ENCODE results near the gene PPT1. TPM values are rescaled to one million over a fixed set of nuclear protein-coding genes. Genes with fewer than 3 reads are reported as not detected.
"Not testable (repeated sequence)": the region's sequence is repeated elsewhere in the genome, so short reads cannot be mapped to it uniquely, and the experiment has no call there.

PPT1 gene
- polyA plus RNA-seq, 4 donors, result 90.4 to 136 (median 105) TPM

- no peak for DNase-seq (ENCODE audit: low read depth in 4 of 4, low spot score in 2 of 4)
Measured at GRCh38 chr1:40092706-40093639, 4.1 kb downstream of the PPT1 start.

- DNase-seq (ENCODE audit: low read depth in 4 of 4, low spot score in 2 of 4), result no peak
Measured at GRCh38 chr1:40092241-40092640, 4.8 kb downstream of the PPT1 start.

- no peak for DNase-seq (ENCODE audit: low read depth in 4 of 4, low spot score in 2 of 4)
Measured at GRCh38 chr1:40090652-40091355, 6.2 kb downstream of the PPT1 start.

GRCh38 chr1:40084750-40085149 lies 12.3 kb downstream of the PPT1 start:
- DNase-seq (ENCODE audit: low read depth in 4 of 4, low spot score in 2 of 4), result not testable (repeated sequence)

- no peak for DNase-seq (ENCODE audit: low read depth in 4 of 4, low spot score in 2 of 4)
Measured at GRCh38 chr1:40081871-40082270, 15.2 kb downstream of the PPT1 start.

- no peak for DNase-seq (ENCODE audit: low read depth in 4 of 4, low spot score in 2 of 4)
Measured at GRCh38 chr1:40079774-40080400, 17.2 kb downstream of the PPT1 start.

- peak in 1 of 4 donors; percentile 44 for DNase-seq (ENCODE audit: low read depth in 4 of 4, low spot score in 2 of 4)
Measured at GRCh38 chr1:40078512-40079333, 18.3 kb downstream of the PPT1 start.

GRCh38 chr1:40076895-40077312 lies 20.1 kb downstream of the PPT1 start:
- no peak for DNase-seq (ENCODE audit: low read depth in 4 of 4, low spot score in 2 of 4)

- DNase-seq (ENCODE audit: low read depth in 4 of 4, low spot score in 2 of 4), result no peak
Measured at GRCh38 chr1:40075266-40075665, 21.8 kb downstream of the PPT1 start.

GRCh38 chr1:40073062-40073461 lies 24.0 kb downstream of the PPT1 start:
- no peak for DNase-seq (ENCODE audit: low read depth in 4 of 4, low spot score in 2 of 4)

- DNase-seq (ENCODE audit: low read depth in 4 of 4, low spot score in 2 of 4), result no peak
Measured at GRCh38 chr1:40072142-40072541, 24.9 kb downstream of the PPT1 start.

GRCh38 chr1:40067851-40068250 lies 29.2 kb downstream of the PPT1 start:
- no peak for DNase-seq (ENCODE audit: low read depth in 4 of 4, low spot score in 2 of 4)

- no peak for DNase-seq (ENCODE audit: low read depth in 4 of 4, low spot score in 2 of 4)
Measured at GRCh38 chr1:40067023-40067422, 30.0 kb downstream of the PPT1 start.

GRCh38 chr1:40064797-40065499 lies 32.1 kb downstream of the PPT1 start:
- DNase-seq (ENCODE audit: low read depth in 4 of 4, low spot score in 2 of 4), result no peak

- DNase-seq (ENCODE audit: low read depth in 4 of 4, low spot score in 2 of 4), result no peak
Measured at GRCh38 chr1:40059960-40060750, 36.9 kb downstream of the PPT1 start.

- DNase-seq (ENCODE audit: low read depth in 4 of 4, low spot score in 2 of 4), result no peak
Measured at GRCh38 chr1:40059338-40059959, 37.6 kb downstream of the PPT1 start.

- DNase-seq (ENCODE audit: low read depth in 4 of 4, low spot score in 2 of 4), result no peak
Measured at GRCh38 chr1:40058453-40059337, 38.4 kb downstream of the PPT1 start.

GRCh38 chr1:40058097-40058452 lies 39.0 kb downstream of the PPT1 start:
- DNase-seq (ENCODE audit: low read depth in 4 of 4, low spot score in 2 of 4), result no peak
